KG1 (cell line): Measurements from ENCODE around the gene GRM6.
A peak's percentile ranks its signal among the peaks of the same experiment; 100 is the strongest.

Experiments
- DNase-seq: peaks from one replicate; lab custom pipeline; 2025; lab: John Stamatoyannopoulos, UW

GRM6 gene

GRCh38 chr5:178994580-178995340 is at the start of gene GRM6:
TSS of gene GRM6 (minus strand) at chr5:178995320. CDS start at chr5:178994944, 376 bp downstream.
- no peak for DNase-seq

- no peak for DNase-seq
Observed at GRCh38 chr5:179044765-179045164, 49.6 kb upstream of the GRM6 start.

- DNase-seq, result no peak
Observed at GRCh38 chr5:179033004-179033580, 38.0 kb upstream of the GRM6 start.

- DNase-seq, result peak; percentile 95
Observed at GRCh38 chr5:179023528-179024189, 28.5 kb upstream of the GRM6 start, which contains the start of gene ZNF879. TSS of gene ZNF879 (plus strand) at chr5:179023804. CDS start at chr5:179025005, 1,201 bp downstream.

GRCh38 chr5:179008667-179009066 is 13.5 kb upstream of the GRM6 start:
- DNase-seq, result no peak

GRCh38 chr5:179006564-179006963 is 11.4 kb upstream of the GRM6 start:
- no peak for DNase-seq

- no peak for DNase-seq
Observed at GRCh38 chr5:178998441-178998840, 3.3 kb upstream of the GRM6 start.

- DNase-seq, result no peak
Observed at GRCh38 chr5:178997191-178997590, 2.1 kb upstream of the GRM6 start.

GRCh38 chr5:178996156-178996555 is 1.0 kb upstream of the GRM6 start:
- DNase-seq, result no peak

GRCh38 chr5:178995341-178995690 is 196 bp upstream of the GRM6 start:
- no peak for DNase-seq

GRCh38 chr5:178993955-178994579 is 1.1 kb downstream of the GRM6 start:
- no peak for DNase-seq

GRCh38 chr5:178993236-178993765 is 1.8 kb downstream of the GRM6 start:
- DNase-seq, result no peak

GRCh38 chr5:178992291-178992895 is 2.7 kb downstream of the GRM6 start:
- no peak for DNase-seq

- no peak for DNase-seq
Observed at GRCh38 chr5:178991190-178992145, 3.7 kb downstream of the GRM6 start.

- DNase-seq, result no peak
Observed at GRCh38 chr5:178990491-178990890, 4.6 kb downstream of the GRM6 start.

- DNase-seq, result no peak
Observed at GRCh38 chr5:178989311-178989710, 5.8 kb downstream of the GRM6 start.

GRCh38 chr5:178988436-178989220 is 6.5 kb downstream of the GRM6 start:
- DNase-seq, result no peak

GRCh38 chr5:178986326-178986960 is 8.7 kb downstream of the GRM6 start:
- no peak for DNase-seq
